Kidney glomerular epithelial cell (primary cell): ENCODE measurements around the gene USP48.
"Not testable (repeated sequence)": the region's sequence is repeated elsewhere in the genome, so short reads cannot be mapped to it uniquely, and the experiment has no call there.

Experiments used
- DNase-seq: peaks from one replicate; lab custom pipeline; 2025; lab: John Stamatoyannopoulos, UW

Gene USP48

GRCh38 chr1:21782868-21783678, at the start of gene USP48:
Gene USP48, minus strand, starts transcription at chr1:21783149. Its CDS starts 192 bp downstream, at chr1:21782957.
- DNase-seq, result peak; percentile 75

GRCh38 chr1:21831454-21831970, 48.6 kb upstream of the USP48 start:
- no peak for DNase-seq

GRCh38 chr1:21830792-21831453, 48.0 kb upstream of the USP48 start:
- no peak for DNase-seq

- no peak for DNase-seq
Observed at GRCh38 chr1:21829294-21829693, 46.3 kb upstream of the USP48 start.

- DNase-seq, result no peak
Observed at GRCh38 chr1:21828506-21829210, 45.7 kb upstream of the USP48 start.

- no peak for DNase-seq
Observed at GRCh38 chr1:21828075-21828474, 45.1 kb upstream of the USP48 start.

GRCh38 chr1:21827141-21827679, 44.3 kb upstream of the USP48 start:
- no peak for DNase-seq

- DNase-seq, result not testable (repeated sequence)
Observed at GRCh38 chr1:21826694-21827093, 43.7 kb upstream of the USP48 start.

- no peak for DNase-seq
Observed at GRCh38 chr1:21825393-21825792, 42.4 kb upstream of the USP48 start.

GRCh38 chr1:21824926-21825325, 42.0 kb upstream of the USP48 start:
- no peak for DNase-seq

- no peak for DNase-seq
Observed at GRCh38 chr1:21823980-21824702, 41.2 kb upstream of the USP48 start.

GRCh38 chr1:21823206-21823979, 40.4 kb upstream of the USP48 start:
- no peak for DNase-seq

- DNase-seq, result no peak
Observed at GRCh38 chr1:21822349-21822748, 39.4 kb upstream of the USP48 start.

GRCh38 chr1:21821385-21822019, 38.6 kb upstream of the USP48 start:
- no peak for DNase-seq

GRCh38 chr1:21820597-21821232, 37.8 kb upstream of the USP48 start:
- no peak for DNase-seq

GRCh38 chr1:21818656-21819055, 35.7 kb upstream of the USP48 start:
- no peak for DNase-seq

- peak; percentile 69 for DNase-seq
Observed at GRCh38 chr1:21816602-21817302, 33.8 kb upstream of the USP48 start.

- DNase-seq, result no peak
Observed at GRCh38 chr1:21815724-21816321, 32.9 kb upstream of the USP48 start.
